Upper lobe of left lung (tissue), 6 donors: ENCODE results near the gene ZNF443. TPM values are rescaled to one million over a fixed set of nuclear protein-coding genes. Genes with fewer than 3 reads are reported as not detected.

Experiments used
- ATAC-seq, 2 donors: fragments of 200-7000 bp; cut with Tn5 transposase; one replicate each; pipeline ENCODE4 v1.9.1; 2022; ENCODE audit warnings: mild to moderate bottlenecking in 2 of 2, moderate library complexity in 2 of 2; ENCODE audit not compliant: low FRiP score in 2 of 2
- DNase-seq, 2 donors: peaks; one replicate each; pipeline ENCODE4 v3.0.0-alpha.2; 2019 to 2020
- H3K27ac ChIP-seq, 4 donors: fragments of 200-600 bp; sonication (generic); one replicate each; pipeline ENCODE4 v1.5.1; 2016 to 2019
- H3K27me3 ChIP-seq, 4 donors: fragments of 200-600 bp; sonication (generic); one replicate each; pipeline ENCODE4 v1.5.1; 2017 to 2019
- H3K36me3 ChIP-seq, 4 donors: fragments of 200-600 bp; sonication (generic); one replicate each; pipeline ENCODE4 v1.5.1; 2016 to 2019
- H3K4me1 ChIP-seq, 4 donors: fragments of 200-600 bp; sonication (generic); one replicate each; pipeline ENCODE4 v1.5.1; 2018 to 2019
- H3K4me3 ChIP-seq, 4 donors: fragments of 200-600 bp; sonication (generic); one replicate each; pipeline ENCODE4 v1.5.1; 2017 to 2019; ENCODE audit warnings: mild to moderate bottlenecking in 2 of 4, moderate library complexity in 1 of 4
- H3K9me3 ChIP-seq, 4 donors: fragments of 200-600 bp; sonication (generic); one replicate each; pipeline ENCODE4 v1.5.1; 2018 to 2019
- CTCF ChIP-seq, 6 experiments: fragments of 450-650 bp in 4 of 6; fragments of 200-600 bp in 2 of 6; sonication (generic) in 2 of 6; IDR thresholded peaks; one replicate each; pipeline ENCODE4 v1.5.1; 2016 to 2019; ENCODE audit warnings: antibody characterized with exemption in 6 of 6
- EP300 ChIP-seq, 4 donors: sonication (generic); formaldehyde crosslinking; IDR thresholded peaks; one replicate each; pipeline ENCODE4 v1.5.1; 2017; ENCODE audit warnings: antibody characterized with exemption in 4 of 4, control low read depth in 2 of 4
- POLR2A ChIP-seq, 4 donors: fragments of 450-650 bp; IDR thresholded peaks; one replicate each; pipeline ENCODE4 v1.5.1; 2016 to 2017; ENCODE audit warnings: antibody characterized with exemption in 4 of 4, mild to moderate bottlenecking in 2 of 4
- POLR2AphosphoS5 ChIP-seq, 2 donors: sonication (generic); formaldehyde crosslinking; IDR thresholded peaks; one replicate each; pipeline ENCODE4 v1.5.1; 2017; ENCODE audit warnings: antibody characterized with exemption in 2 of 2
- WGBS, 2 donors: methylation state at CpG; one replicate each; pipeline ENCODE4 v1.1.5; 2017 to 2018; 5-methylcytosine and 5-hydroxymethylcytosine counted together
- total RNA-seq, 6 donors: library from RNA; depleted of rRNA in 4 of 6; stranded (reverse); fragments of >200 nt in 4 of 6; gene quantifications; one replicate each; pipeline versions ENCODE4 v1.1.0 to v1.2.1, GENCODE V29; 2016 to 2021
- donor health status: DM: no; HTN: no; CAD: no; lungs with moderate emphysema.
- donor health status: DM: no; HTN: yes; CAD: no; lungs with severe emphysema.

The ZNF443 gene
- total RNA-seq, 6 donors from 2014 or later = 2.7 to 9.4 (median 4.2) TPM

GRCh38 chr19:12379732-12380443, 60.9 kb downstream of the ZNF443 start:
- Histone ChIP-seq H3K27ac (no peak overlapping the region), H3K36me3 (peaks cover 8 to 37% (median 28%) of the 10 kb centered on the region in 4 donors), H3K4me3 (no peak overlapping the region), H3K9me3 (peaks cover 0 to 47% (median 41%) of the 10 kb centered on the region in 4 donors), H3K27me3 (no peaks in the 10 kb centered on the region), H3K4me1 (no peaks in the 10 kb centered on the region)
- no peak for DNase-seq
- TF ChIP-seq EP300 (IDR thresholded peaks at IDR 0.05) = no peak
- no peak for TF ChIP-seq POLR2A (IDR thresholded peaks at IDR 0.05)
- no peak for TF ChIP-seq CTCF (IDR thresholded peaks at IDR 0.05)
- TF ChIP-seq POLR2AphosphoS5 (IDR thresholded peaks at IDR 0.05) = no peak
- WGBS, 2 donors = 75 to 81% methylated on average over 5 of the region's 5 CpGs
- ATAC-seq = no peak

Other genes starting within 250 kb of the ZNF443 start
- 10 to 100 TPM; 10.2 to 22.4 (median 16.5) TPM for gene ZNF44, start 146.1 kb downstream of the ZNF443 start, total RNA-seq
- 10 to 100 TPM in 1 of 6 donors, 1 to 10 TPM in 5; 2.0 to 21.0 (median 4.3) TPM for gene ZNF563, start 107.4 kb downstream of the ZNF443 start, total RNA-seq
- 1 to 10 TPM in 5 of 6 donors, under 1 TPM in 1; 0.33 to 6.3 (median 2.1) TPM for gene ZNF442, start 75.3 kb downstream of the ZNF443 start, total RNA-seq
- gene ZNF799, start 39.8 kb downstream of the ZNF443 start, total RNA-seq = 1 to 10 TPM; 3.1 to 7.6 (median 5.4) TPM
- 10 to 100 TPM in 1 of 6 donors, 1 to 10 TPM in 5; 1.9 to 11.2 (median 2.5) TPM for gene ZNF709, start 43.8 kb upstream of the ZNF443 start, total RNA-seq
- 10 to 100 TPM in 4 of 6 donors, 1 to 10 TPM in 2; 5.0 to 28.3 (median 12.2) TPM for gene ZNF564, start 110.5 kb upstream of the ZNF443 start, total RNA-seq
- 10 to 100 TPM in 2 of 6 donors, 1 to 10 TPM in 4; 4.3 to 11.6 (median 9.0) TPM for gene ZNF490, start 169.8 kb upstream of the ZNF443 start, total RNA-seq
- gene ZNF791, start 169.9 kb upstream of the ZNF443 start, total RNA-seq = 10 to 100 TPM; 12.6 to 29.3 (median 21.9) TPM
- gene MAN2B1, start 225.7 kb upstream of the ZNF443 start, total RNA-seq = 100 to 1,000 TPM in 5 of 6 donors, 10 to 100 TPM in 1; 56.8 to 299 (median 121) TPM
- 10 to 100 TPM in 2 of 6 donors, 1 to 10 TPM in 4; 6.1 to 12.9 (median 8.4) TPM for gene WDR83, start 225.8 kb upstream of the ZNF443 start, total RNA-seq
- gene DHPS, start 240.9 kb upstream of the ZNF443 start, total RNA-seq = 100 to 1,000 TPM in 2 of 6 donors, 10 to 100 TPM in 4; 71.6 to 190 (median 94.3) TPM
- not detected for gene GNG14, start 247.0 kb upstream of the ZNF443 start, total RNA-seq